ENCODE measurements around the gene SELENOS.
A peak's percentile ranks its signal among the peaks of the same experiment; 100 is the strongest.
"Not testable (repeated sequence)": the region's sequence is repeated elsewhere in the genome, so short reads cannot be mapped to it uniquely, and the experiment has no call there.

SELENOS gene

GRCh38 chr15:101309436-101310160 lies 32.3 kb upstream of the SELENOS start:
- no peak for DNase-seq

GRCh38 chr15:101308604-101309435 lies 31.5 kb upstream of the SELENOS start:
- DNase-seq: no peak

GRCh38 chr15:101307897-101308603 lies 30.8 kb upstream of the SELENOS start:
- DNase-seq: no peak

- DNase-seq: no peak
These were observed 30.0 kb upstream of the SELENOS start for GRCh38 chr15:101307048-101307896.

GRCh38 chr15:101306341-101307047 lies 29.2 kb upstream of the SELENOS start:
- no peak for DNase-seq

- DNase-seq: no peak
These were observed 28.6 kb upstream of the SELENOS start for GRCh38 chr15:101305820-101306255.

- DNase-seq: no peak
These were observed 26.1 kb upstream of the SELENOS start for GRCh38 chr15:101303408-101303807.

- no peak for DNase-seq
These were observed 19.4 kb upstream of the SELENOS start for GRCh38 chr15:101296418-101297405.

- DNase-seq: no peak
These were observed 18.4 kb upstream of the SELENOS start for GRCh38 chr15:101295607-101296161.

- DNase-seq: peak; percentile 97 to 98
These were observed 17.7 kb upstream of the SELENOS start, which contains the start of gene SNRPA1 for GRCh38 chr15:101294731-101295606. Gene SNRPA1, minus strand, starts transcription at chr15:101295248. Its CDS starts 70 bp downstream, at chr15:101295178.

- DNase-seq: no peak
These were observed 15.8 kb upstream of the SELENOS start for GRCh38 chr15:101293122-101293521.

- no peak for DNase-seq
These were observed 11.7 kb upstream of the SELENOS start for GRCh38 chr15:101288905-101289513.

GRCh38 chr15:101287342-101287741 lies 10.1 kb upstream of the SELENOS start:
- not testable (repeated sequence) for DNase-seq

- no peak for DNase-seq
These were observed 9.3 kb upstream of the SELENOS start for GRCh38 chr15:101286471-101287114.

GRCh38 chr15:101283931-101284330 lies 6.6 kb upstream of the SELENOS start:
- DNase-seq: peak in 1 of 2 experiments; percentile 10

GRCh38 chr15:101280007-101280406 lies 2.7 kb upstream of the SELENOS start:
- DNase-seq: peak in 1 of 2 experiments; percentile 5

- peak in 1 of 2 experiments; percentile 16 for DNase-seq
These were observed 769 bp upstream of the SELENOS start for GRCh38 chr15:101277943-101278564.
